ENCODE measurements around the gene SLC44A3.
A peak's percentile ranks its signal among the peaks of the same experiment; 100 is the strongest.
"Not testable (repeated sequence)": the region's sequence is repeated elsewhere in the genome, so short reads cannot be mapped to it uniquely, and the experiment has no call there.

SLC44A3 gene

DNA sequence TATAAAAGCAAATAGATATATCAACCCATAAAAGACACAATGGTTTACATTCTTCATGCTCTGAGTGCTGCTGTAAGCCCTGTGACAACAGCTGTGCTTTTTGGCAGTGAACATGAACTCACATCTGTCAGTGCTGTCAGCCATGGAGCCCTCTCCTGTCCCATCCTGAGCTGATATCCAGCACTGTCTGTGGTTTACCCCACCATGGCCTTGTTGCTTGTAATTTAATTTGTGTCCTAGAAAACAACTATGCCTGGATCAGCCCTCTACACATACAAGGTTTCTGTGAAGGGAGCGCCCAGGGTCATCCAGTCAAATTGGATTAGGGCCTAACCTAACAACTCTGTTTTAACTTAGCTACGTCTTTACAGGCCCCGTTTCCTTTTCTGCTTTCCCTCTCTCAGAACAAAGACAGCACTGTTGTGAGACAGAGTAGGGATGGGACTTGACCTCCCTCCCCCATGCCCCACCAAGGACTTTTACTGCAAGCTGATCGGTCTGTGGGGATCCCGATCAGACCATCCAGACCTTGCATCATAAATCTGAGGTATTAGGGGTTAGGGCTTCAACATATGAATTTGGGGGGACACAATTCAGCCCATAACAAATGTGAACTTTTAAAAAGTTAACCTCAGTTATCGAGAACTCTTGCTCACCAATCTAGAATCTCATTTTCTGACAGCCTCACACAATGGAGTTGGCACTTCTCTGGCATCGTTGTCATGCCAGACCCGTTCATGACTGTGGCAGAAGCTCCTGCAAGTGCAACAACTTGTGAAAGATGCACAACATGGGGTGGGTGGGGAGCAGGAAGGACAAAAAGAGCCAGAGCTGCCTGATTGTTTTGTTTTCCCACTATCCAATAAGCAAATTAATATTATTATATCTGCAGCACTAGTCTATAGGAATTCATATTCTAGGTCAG is 16.4 kb upstream of the SLC44A3 start:
- no peak for DNase-seq

GRCh38 chr1:94804442-94804837 is 15.7 kb upstream of the SLC44A3 start:
- no peak for DNase-seq

DNA sequence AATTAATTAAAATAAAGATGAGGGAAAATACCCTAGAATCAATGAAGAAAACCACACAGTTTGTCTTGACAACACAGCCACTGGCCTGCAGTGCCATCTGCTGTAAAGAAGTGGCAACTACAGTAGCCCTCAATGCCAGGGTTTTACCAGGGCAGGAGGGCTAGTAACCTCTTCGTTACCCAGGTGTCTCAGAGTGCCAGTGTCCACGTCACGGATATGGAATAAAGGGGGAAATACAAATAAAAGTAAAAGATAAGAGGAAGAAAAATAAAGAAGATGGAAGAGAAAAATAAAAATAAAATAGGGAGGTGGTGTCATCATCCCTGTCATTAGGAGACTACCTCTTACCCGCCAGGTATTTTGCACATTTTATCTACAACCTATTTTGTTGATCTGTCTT is 14.2 kb upstream of the SLC44A3 start:
- DNase-seq, result peak; percentile 54

DNA sequence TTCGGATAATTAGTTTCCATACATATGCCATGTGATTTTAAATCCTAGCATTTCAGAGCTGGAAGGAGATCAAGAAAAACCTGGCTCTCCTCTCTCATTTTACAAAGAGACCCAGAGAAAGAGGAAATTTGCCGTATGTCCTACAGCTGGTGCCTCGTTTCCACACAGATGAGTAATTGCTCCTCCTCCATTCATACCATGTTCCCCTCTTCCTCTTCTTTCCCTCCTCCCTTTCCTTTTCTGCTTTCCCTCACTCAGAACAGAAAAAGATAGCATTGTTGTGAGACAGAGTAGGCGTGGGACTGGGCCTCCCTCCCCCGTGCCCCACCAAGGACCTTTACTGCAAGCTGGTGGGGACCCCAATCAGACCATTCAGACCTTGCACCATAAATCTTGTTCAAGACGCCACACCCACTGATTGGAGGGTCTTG is 13.7 kb upstream of the SLC44A3 start:
- no peak for DNase-seq

DNA sequence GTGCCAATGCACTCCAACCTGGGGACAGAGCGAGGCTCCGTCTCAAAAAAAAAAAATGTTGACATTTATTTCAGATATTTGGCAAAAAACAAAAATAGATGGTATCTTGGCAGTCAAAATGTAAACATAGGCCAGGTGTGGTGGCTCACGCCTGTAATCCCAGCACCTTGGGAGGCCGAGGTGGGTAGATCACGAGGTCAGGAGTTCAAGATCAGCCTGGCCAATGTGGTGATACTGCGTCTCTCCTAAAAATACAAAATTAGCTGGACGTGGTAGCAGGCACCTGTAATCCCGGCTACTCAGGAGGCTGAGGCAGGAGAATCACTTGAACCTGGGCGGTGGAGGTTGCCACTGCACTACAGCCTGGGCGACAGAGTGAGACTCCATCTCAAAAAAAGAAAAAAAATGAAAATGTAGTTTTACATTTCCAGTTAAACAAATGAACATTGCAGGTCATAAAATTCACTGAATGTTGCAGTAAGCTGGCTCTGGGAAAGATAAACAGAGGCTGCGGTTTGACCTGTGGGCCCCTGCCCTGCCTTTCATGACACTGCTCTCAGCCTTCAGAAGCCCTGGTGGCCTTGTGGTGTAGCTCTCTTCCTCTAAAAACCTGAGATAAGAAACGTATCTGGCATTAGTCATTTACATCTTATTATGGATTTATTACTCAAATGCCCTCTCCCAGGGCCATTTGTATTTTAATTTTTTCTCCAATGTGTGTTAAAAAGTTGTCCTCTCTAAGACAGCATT is 12.2 kb upstream of the SLC44A3 start:
- no peak for DNase-seq

- DNase-seq, result no peak
These were observed 11.5 kb upstream of the SLC44A3 start for GRCh38 chr1:94808669-94809068.

GRCh38 chr1:94812985-94813384 is 7.2 kb upstream of the SLC44A3 start:
- no peak for DNase-seq

DNA sequence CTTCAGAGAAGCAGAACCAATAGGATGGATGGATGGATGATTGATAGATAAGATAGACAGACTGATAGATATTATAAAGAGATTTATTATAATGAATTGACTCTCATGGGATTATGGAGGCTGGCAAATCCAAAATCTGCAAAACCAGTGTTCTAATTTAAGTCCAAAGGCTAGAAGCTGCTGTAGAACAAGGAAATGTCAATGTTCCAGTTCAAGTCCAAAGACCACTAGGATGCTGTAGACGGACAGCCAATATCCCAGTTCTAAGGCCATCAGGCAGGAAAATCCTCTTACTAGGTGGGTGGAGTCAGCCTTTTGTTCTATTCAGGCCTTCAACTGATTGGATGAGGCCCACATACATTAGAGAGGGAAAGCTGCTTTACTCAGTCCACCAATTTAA is 4.1 kb upstream of the SLC44A3 start:
- no peak for DNase-seq

DNA sequence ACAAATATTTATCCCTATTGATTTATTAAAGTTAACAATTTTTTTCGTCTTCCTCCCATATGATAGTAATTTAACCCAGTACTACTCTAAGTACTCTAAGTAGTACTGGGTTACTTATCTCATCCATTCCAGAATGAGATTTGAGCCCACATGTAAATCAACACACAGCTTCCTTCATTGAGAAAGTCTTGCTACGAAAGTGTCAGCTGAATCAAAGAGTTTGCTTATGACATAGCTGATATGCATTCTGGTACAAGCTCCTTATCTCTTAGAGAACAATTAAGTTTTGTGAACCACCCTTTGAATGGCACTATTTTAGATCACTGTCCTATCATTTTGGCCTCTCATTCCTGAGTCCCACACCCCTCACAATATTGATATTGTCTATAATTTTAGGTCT is 2.4 kb upstream of the SLC44A3 start:
- DNase-seq, result no peak

DNA sequence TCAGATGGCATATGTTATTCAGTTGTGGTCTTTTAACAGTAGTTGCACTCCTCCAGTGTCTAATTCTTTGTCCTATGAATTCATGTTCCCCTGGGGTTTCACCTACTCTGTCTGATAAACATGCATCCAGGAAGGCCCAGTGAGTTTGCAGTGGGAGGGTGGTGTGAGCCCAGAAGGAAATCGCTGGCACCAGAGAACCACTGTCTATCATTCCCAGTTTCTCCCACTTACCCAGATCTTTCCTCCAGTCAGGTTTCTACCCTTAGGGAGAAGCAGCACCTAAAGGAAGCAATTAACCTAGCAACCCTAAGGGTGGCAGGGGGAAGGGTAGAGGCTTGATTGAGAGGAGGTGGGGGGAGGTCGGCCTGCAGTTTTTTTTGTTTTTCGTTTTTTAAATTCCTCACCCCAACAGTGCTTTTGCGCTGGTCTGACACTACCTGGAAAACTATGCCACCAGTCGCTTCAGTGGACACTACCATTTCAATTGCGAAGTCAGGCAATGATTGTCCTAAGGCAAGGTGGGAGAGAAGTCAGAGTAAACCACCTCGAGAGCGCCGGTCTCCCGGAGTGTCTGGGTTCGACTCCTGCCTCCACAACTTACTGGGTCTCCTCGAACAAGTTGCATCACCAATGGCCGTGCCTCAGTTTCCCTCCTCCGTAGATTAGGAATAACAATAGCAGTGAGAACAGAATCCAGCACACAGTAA is 766 bp upstream of the SLC44A3 start:
- DNase-seq, result no peak

DNA sequence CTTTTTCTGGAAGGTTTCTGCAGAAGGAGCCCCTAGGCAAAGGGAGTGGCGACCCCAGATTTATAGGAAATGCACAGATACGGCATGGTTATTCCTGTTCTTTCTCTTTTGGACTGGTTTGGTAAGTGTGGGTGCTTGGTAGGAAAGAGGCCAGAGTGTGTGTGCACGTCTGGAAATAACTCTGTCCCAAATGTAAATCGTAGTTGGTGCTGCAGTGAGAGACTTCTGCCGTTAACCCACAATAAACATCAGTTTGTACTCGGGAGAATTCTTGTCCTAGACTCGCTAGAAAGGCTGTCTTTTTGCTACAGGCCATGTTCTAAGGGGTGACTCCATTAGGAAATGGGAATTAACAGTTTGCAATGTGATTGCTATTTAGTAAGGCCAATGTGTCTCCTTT is 779 bp downstream of the SLC44A3 start:
- no peak for DNase-seq

DNA sequence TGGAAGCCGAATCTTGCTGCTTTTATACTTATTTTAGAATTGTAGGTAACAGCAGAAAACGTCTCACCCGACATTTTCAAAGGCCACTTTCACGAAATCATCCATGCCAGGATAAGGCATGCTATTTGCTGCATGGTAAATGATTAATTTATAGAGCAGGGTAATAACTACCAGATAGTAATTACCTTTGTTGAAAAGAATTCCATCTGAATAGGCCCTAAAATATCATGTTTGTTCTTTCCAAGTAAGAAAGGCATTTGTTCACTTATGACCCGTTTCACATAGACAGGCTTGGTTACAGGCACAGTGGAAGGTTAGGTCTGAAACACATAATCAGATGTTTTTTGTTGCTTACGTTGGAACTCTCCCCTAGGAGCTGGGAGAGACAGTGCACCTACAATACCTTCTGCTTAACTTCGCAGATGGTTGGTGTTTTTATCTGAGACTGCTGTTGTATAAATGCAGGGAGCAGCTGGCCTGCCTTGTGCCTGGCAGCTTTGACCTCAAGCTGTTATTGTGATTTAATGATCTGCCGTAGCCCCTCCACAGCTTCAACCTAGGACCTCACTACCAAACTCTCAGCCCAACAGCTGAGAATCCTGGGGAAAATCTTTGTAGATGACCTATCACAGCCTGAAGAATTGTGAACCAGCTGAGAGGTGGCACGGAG is 1.6 kb downstream of the SLC44A3 start:
- no peak for DNase-seq

GRCh38 chr1:94823116-94823515 is 3.0 kb downstream of the SLC44A3 start:
- no peak for DNase-seq

GRCh38 chr1:94825936-94826335 is 5.8 kb downstream of the SLC44A3 start:
- no peak for DNase-seq

DNA sequence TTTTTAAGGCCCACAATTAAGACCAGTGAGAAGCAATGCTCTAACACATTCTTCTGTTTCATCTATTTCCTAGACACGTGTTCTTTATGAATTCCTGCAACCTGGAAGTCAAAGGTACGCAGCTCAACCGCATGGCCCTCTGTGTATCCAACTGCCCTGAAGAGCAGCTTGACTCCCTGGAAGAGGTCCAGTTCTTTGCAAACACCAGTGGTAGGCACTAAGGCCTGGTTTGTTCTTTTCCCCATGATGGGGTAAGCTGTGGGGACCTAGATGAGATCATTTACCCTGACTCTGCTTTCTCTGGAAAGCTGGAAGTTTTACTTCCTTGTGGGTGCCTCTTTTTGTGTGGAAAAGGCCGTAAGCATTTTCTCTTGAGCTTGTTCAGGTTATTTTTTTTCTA is 7.3 kb downstream of the SLC44A3 start:
- no peak for DNase-seq

GRCh38 chr1:94828251-94828650 is 8.1 kb downstream of the SLC44A3 start:
- no peak for DNase-seq

DNA sequence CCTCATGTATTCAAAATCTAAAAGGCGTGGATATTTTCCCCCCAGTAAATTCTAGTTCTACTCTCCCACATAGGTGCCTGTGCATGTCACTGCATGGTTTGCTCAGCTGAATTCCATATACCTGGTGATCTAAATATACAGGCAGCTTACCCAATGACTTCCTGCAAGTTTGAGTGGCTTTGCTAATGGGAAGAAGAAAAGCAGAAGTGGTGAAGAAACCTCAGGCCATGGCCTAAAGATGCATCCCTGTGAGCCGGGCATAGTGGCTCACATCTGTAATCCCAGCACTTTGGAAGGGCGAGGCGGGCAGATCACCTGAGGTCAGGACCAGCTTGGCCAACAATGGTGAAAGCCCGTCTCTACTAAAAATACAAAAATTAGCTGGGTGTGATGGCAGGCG is 11.5 kb downstream of the SLC44A3 start:
- no peak for DNase-seq

DNA sequence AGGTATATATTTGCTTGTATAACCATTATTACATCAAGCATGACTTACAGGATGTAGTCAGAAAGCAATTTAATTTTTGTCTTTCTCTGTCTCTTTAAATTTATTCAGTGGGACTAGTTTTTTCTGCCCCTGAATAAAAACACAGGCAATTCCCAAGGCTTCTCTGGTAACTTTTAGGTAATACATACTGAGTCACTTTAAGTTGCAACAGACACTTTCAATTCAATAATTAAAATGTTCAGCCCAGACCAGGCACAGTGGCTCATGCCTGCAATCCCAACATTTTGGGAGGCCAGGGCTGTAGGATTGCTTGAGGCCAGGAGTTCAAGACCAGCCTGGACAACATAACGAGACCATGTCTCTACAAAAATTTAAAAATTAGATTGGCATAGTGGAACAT is 12.3 kb downstream of the SLC44A3 start:
- no peak for DNase-seq

DNA sequence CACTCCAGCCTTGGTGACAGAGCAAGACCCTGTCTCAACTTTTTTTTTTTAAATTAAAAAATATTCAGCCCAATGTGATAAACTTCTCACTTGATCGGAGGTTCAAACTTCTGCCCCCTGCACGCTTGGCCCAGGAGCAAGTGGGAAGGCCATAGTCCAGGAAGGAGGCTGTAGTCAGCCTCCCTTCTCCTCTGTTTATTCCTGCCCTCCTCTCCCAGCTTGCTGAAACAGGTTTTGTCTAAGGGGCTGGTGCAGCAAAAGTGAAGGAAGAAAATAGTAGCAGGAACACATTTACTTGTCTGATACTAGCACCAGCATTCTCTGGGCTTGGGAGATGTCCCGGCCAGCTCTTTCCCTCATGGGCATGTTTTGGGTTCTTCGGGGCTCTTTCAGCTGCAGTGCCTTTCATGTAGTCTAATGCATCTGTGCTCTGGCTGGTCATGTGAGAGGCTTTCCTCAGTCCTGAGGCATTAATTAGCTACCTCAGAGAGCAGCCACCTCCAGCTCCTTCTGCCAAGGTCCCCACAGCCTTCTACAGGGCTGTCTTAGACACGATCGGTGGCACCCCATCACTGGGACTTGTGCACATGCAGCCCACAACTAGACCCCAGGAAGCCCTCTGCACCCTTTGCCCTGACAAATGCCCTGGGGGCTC is 12.9 kb downstream of the SLC44A3 start:
- no peak for DNase-seq

- DNase-seq, result no peak
These were observed 16.7 kb downstream of the SLC44A3 start for GRCh38 chr1:94836891-94837290.

- not testable (repeated sequence) for DNase-seq
These were observed 20.2 kb downstream of the SLC44A3 start for GRCh38 chr1:94840381-94840780.

- DNase-seq, result no peak
These were observed 20.7 kb downstream of the SLC44A3 start for GRCh38 chr1:94840808-94841207.

All from CD4-positive, alpha-beta T cell treated with Interleukin-12 subunit alpha and Interleukin-12 subunit beta, for 1 hour (primary cell).